IPS-18c (cell line): ENCODE results near the gene MAN1C1.

ENCODE experiments used
- H3K4me3 ChIP-seq: 2 replicates; pipeline ENCODE4 v1.7.0; 2013; ENCODE audit warnings: low read depth, mild to moderate bottlenecking, low read length, moderate library complexity; ENCODE audit not compliant: insufficient read depth
- H3K9me3 ChIP-seq: one replicate; pipeline ENCODE4 v1.6.1; 2013; ENCODE audit warnings: mild to moderate bottlenecking, low read length, moderate library complexity; ENCODE audit not compliant: control insufficient read depth, insufficient read depth

Gene MAN1C1

GRCh38 chr1:25744140-25744581 is 127.6 kb downstream of the MAN1C1 start:
- H3K9me3 ChIP-seq: no peaks in the 10 kb centered on the region
- no peak overlapping the region for H3K4me3 ChIP-seq

- H3K9me3 ChIP-seq: no peaks in the 10 kb centered on the region
- H3K4me3 ChIP-seq: no peak overlapping the region
Measured at GRCh38 chr1:25744636-25745425, 128.2 kb downstream of the MAN1C1 start.

- H3K4me3 ChIP-seq: no peak overlapping the region
Measured at GRCh38 chr1:25746299-25747045, 129.9 kb downstream of the MAN1C1 start.

GRCh38 chr1:25747046-25747719 is 130.6 kb downstream of the MAN1C1 start:
- Histone ChIP-seq H3K4me3 (no peak overlapping the region), H3K9me3 (peaks cover 2% of the 10 kb centered on the region)

More at GRCh38 chr1:25746299-25747045, 129.9 kb downstream of the MAN1C1 start:
- no peaks in the 10 kb centered on the region for H3K9me3 ChIP-seq

- Histone ChIP-seq H3K4me3 (0 out of 2 replicates have a peak overlapping the region, but pooled peaks have one; percentile 0), H3K9me3 (peaks cover 2% of the 10 kb centered on the region)
Measured at GRCh38 chr1:25748531-25749205, 132.1 kb downstream of the MAN1C1 start.

- Histone ChIP-seq H3K4me3 (no peak overlapping the region), H3K9me3 (peaks cover 2% of the 10 kb centered on the region)
Measured at GRCh38 chr1:25750923-25751605, 134.5 kb downstream of the MAN1C1 start.

- Histone ChIP-seq H3K9me3 (peaks cover 2% of the 10 kb centered on the region), H3K4me3 (no peak overlapping the region)
Measured at GRCh38 chr1:25754470-25755181, 138.0 kb downstream of the MAN1C1 start.

- Histone ChIP-seq H3K4me3 (no peak overlapping the region), H3K9me3 (peaks cover 2% of the 10 kb centered on the region)
Measured at GRCh38 chr1:25755475-25756125, 139.0 kb downstream of the MAN1C1 start.

GRCh38 chr1:25756215-25756614 is 139.6 kb downstream of the MAN1C1 start:
- Histone ChIP-seq H3K9me3 (peaks cover 2% of the 10 kb centered on the region), H3K4me3 (no peak overlapping the region)

GRCh38 chr1:25757151-25757845 is 140.7 kb downstream of the MAN1C1 start:
- no peaks in the 10 kb centered on the region for H3K9me3 ChIP-seq
- no peak overlapping the region for H3K4me3 ChIP-seq

- Histone ChIP-seq H3K9me3 (no peaks in the 10 kb centered on the region), H3K4me3 (no peak overlapping the region)
Measured at GRCh38 chr1:25757846-25758185, 141.2 kb downstream of the MAN1C1 start.

- Histone ChIP-seq H3K9me3 (no peaks in the 10 kb centered on the region), H3K4me3 (no peak overlapping the region)
Measured at GRCh38 chr1:25758466-25759070, 142.0 kb downstream of the MAN1C1 start.

GRCh38 chr1:25760122-25760719 is 143.6 kb downstream of the MAN1C1 start:
- Histone ChIP-seq H3K9me3 (no peaks in the 10 kb centered on the region), H3K4me3 (no peak overlapping the region)

- H3K4me3 ChIP-seq: no peak overlapping the region
- H3K9me3 ChIP-seq: no peaks in the 10 kb centered on the region
Measured at GRCh38 chr1:25760871-25761270, 144.3 kb downstream of the MAN1C1 start.

GRCh38 chr1:25763493-25763892 is 146.9 kb downstream of the MAN1C1 start:
- Histone ChIP-seq H3K4me3 (no peak overlapping the region), H3K9me3 (no peaks in the 10 kb centered on the region)
